PC-9 (cell line): Measurements from ENCODE around the gene NQO2. TPM values are rescaled to one million over a fixed set of nuclear protein-coding genes. Genes with fewer than 3 reads are reported as not detected.

Experiments
- BruUV-seq: library from RNA; stranded (reverse); fragments of 400-500 nt; replicated peaks from 2 replicates; lab custom pipeline; 2021; lab: Mats Ljungman, UMichigan
- CTCF ChIA-PET: fragments of 300-600 bp; sonication (Branson Sonifier 250); formaldehyde crosslinking; loops from one replicate; lab custom pipeline; 2022; ENCODE audit warnings: antibody characterized with exemption; lab: Charles Lee
- POLR2A ChIA-PET: fragments of 300-600 bp; sonication (Branson Sonifier 250); formaldehyde crosslinking; loops from one replicate; lab custom pipeline; 2022; ENCODE audit warnings: antibody characterized with exemption; ENCODE audit not compliant: unreplicated experiment; lab: Charles Lee
- DNase-seq, 2 experiments: peaks; one replicate each; pipeline versions ENCODE4 v3.0.0 to v3.0.0-alpha.2; 2015 to 2022; ENCODE audit warnings: mixed read lengths in 1 of 2
- H2AFZ ChIP-seq: fragments of 200-600 bp; sonication (generic); 2 replicates; pipeline ENCODE4 v1.8.1; 2017; ENCODE audit warnings: antibody characterized with exemption
- H3F3A ChIP-seq: fragments of 200-600 bp; sonication (generic); 2 replicates; pipeline ENCODE4 v1.8.1; 2017; ENCODE audit warnings: antibody characterized with exemption, mild to moderate bottlenecking, low read depth; ENCODE audit not compliant: insufficient read depth
- H3K27ac ChIP-seq: fragments of 200-600 bp; sonication (generic); 2 replicates; pipeline ENCODE4 v1.6.1; 2016; ENCODE audit warnings: mixed run types
- H3K27me3 ChIP-seq: fragments of 200-600 bp; sonication (generic); 2 replicates; pipeline ENCODE4 v1.6.1; 2016; ENCODE audit warnings: low read depth, mixed run types; ENCODE audit not compliant: insufficient read depth
- H3K36me3 ChIP-seq: fragments of 200-600 bp; sonication (generic); 2 replicates; pipeline ENCODE4 v1.6.1; 2016; ENCODE audit warnings: low read depth, mixed run types
- H3K4me1 ChIP-seq: fragments of 200-600 bp; sonication (generic); replicated peaks from 2 replicates; pipeline ENCODE4 v1.6.1; 2016; ENCODE audit warnings: mixed run types; ENCODE audit not compliant: insufficient read depth
- H3K4me2 ChIP-seq: fragments of 200-600 bp; sonication (generic); 2 replicates; pipeline ENCODE4 v1.6.1; 2017; ENCODE audit warnings: mixed run types
- H3K4me3 ChIP-seq: fragments of 200-600 bp; sonication (generic); 2 replicates; pipeline ENCODE4 v1.6.1; 2016; ENCODE audit warnings: mixed run types
- H3K79me2 ChIP-seq: fragments of 200-600 bp; sonication (generic); 2 replicates; pipeline ENCODE4 v1.6.1; 2017; ENCODE audit warnings: low read depth, mixed run types
- H3K9me2 ChIP-seq: fragments of 200-600 bp; sonication (generic); 2 replicates; pipeline ENCODE4 v1.8.1; 2017; ENCODE audit warnings: mild to moderate bottlenecking; ENCODE audit not compliant: insufficient read depth
- H3K9me3 ChIP-seq: fragments of 200-600 bp; sonication (generic); 2 replicates; pipeline ENCODE4 v1.8.1; 2016; ENCODE audit warnings: low read depth; ENCODE audit not compliant: insufficient read depth
- H4K20me1 ChIP-seq: fragments of 200-600 bp; sonication (generic); 2 replicates; pipeline ENCODE4 v1.8.1; 2017; ENCODE audit not compliant: insufficient read depth
- EZH2 ChIP-seq: fragments of 200-600 bp; sonication (generic); IDR thresholded peaks from 2 replicates; pipeline ENCODE4 v1.8.0; 2017; ENCODE audit warnings: antibody characterized with exemption, low read depth
- intact Hi-C: fragments of 100-400 bp; cut with micrococcal nuclease; formaldehyde crosslinking; loops from one replicate; pipeline ENCODE4 v1.10.0; 2022; ENCODE audit not compliant: unreplicated experiment
- total RNA-seq: library from RNA; stranded (reverse); gene quantifications from 2 replicates; pipeline ENCODE4 v1.2.3, GENCODE V29; 2021
- TF ChIP-seq, protein P1 (sequence below): fragments of 200-600 bp; sonication (generic); conservative IDR thresholded peaks from 2 replicates; pipeline ENCODE4 v1.6.1; 2017; ENCODE audit warnings: mixed run types, antibody characterized with exemption, mild to moderate bottlenecking, moderate library complexity

NQO2 gene
- total RNA-seq, 1 experiment from 2014 or later, result 82.9 TPM

DNA sequence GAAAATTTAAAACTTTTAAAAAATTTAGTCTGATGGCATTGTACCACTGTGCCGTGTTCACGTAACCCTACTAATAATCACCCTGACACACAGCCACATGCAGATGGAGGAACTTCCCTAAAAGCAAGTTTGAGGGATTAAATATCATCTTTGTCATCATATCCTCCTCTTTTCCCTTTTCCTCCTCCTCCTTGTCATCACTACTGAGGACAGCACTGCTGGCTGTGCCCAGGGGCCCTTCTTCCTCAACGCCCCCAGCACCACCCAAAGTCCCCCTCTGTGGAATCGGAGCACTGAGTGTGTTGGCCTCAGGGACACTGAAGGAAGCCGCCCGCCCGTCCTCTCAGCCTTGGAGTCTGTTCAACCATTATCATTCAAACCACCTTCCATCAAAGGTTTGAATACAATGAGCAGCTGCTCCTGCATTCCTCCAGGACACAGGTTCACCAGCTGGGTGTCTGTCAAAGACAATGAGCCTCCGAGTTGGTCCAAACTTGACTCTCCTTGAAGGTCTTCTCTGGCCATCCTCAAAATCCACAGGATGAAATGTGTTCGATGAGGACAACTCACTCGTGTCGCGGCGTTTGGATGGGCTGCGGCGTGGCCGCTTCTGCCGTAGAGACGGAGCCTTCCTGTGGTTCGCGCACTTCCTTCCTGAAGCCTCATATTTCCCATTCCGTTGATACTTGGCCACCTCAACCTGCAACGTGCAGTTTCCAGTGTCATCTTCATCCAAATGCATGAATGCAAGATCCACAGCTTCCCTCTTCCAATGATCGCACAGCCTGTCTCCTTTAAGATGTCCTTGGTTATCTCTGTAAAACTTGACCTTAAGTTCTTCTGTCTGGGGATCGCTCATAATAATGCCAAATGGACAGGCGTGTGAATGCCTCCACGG, 23.3 kb downstream of the NQO2 start:
- no peak for DNase-seq
- H2AFZ ChIP-seq, result peak overlapping the region; percentile 81

DNA sequence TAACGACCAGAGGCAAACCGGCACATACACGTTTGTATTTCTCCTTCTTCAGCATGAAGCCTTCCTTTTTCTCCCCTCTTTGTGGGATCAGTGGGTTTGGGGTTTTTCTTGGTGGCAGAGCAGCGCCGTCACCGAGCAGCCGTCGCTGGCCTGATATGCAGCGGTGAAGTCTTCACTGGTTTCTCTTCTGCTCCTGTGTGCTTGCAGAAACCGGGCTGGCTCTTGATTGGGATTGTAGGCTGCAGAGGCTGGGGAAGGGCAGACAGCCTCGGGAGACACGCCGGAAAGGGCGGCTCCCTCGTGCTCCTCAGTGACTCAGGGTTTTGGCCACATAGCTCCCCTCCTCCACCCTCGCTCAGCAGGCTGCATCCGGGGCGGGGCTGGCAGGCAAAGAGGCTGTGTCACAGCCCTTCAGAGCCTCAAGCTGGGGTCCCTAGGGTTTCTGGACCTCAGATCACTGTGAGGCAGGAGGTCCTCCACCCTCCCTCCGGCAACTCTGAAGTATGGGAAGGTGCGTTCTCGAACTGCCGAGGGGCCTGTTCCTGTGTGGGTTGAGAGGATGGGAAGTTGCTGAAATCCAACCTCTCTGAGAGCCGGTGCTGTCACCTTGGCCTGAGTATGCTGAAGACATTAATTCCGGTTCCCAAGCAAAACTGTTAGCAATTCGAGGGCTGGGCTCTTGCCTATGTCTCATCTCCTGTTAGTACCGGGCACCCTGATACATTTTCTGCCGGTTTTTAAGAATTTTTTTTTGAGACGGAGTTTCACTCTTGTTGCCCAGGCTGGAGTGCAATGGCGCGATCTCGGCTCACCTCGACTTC, 24.2 kb downstream of the NQO2 start:
- CTCF ChIA-PET, result interaction anchor here (1.7 kb wide), 1 partner anchor 22 kb away, joined by 9 read pairs; no protein-coding TSS in a partner anchor
- no peaks in the 10 kb centered on the region for H3K9me3 ChIP-seq
- no peaks in the 10 kb centered on the region for H3K36me3 ChIP-seq
- BruUV-seq, result TSS peak; percentile 90
- H3F3A ChIP-seq, result peaks cover 13% of the 10 kb centered on the region; the same call in 1 of the 2 replicates
- intact Hi-C loops, result loop anchor here (1.0 to 2.0 kb wide), 3 partner anchors 23 to 37 kb away; no protein-coding TSS in a partner anchor
- no peaks in the 10 kb centered on the region for H3K9me2 ChIP-seq
- H4K20me1 ChIP-seq, result no peaks in the 10 kb centered on the region
- peak overlapping the region; percentile 97 for H3K4me2 ChIP-seq
- H3K27ac ChIP-seq, result peak overlapping the region; percentile 94
- H2AFZ ChIP-seq, result peak overlapping the region; percentile 81
- POLR2A ChIA-PET, result interaction anchor here (0.7 kb wide), 2 partner anchors 146 to 748 kb away, joined by 3 to 4 read pairs; no protein-coding TSS in a partner anchor
- H3K4me3 ChIP-seq, result peak overlapping the region; percentile 89
- peaks cover 10% of the 10 kb centered on the region for H3K79me2 ChIP-seq
- DNase-seq, result peak; percentile 76 to 91
- no peak for TF ChIP-seq EZH2
- TF ChIP-seq, protein P1, sequence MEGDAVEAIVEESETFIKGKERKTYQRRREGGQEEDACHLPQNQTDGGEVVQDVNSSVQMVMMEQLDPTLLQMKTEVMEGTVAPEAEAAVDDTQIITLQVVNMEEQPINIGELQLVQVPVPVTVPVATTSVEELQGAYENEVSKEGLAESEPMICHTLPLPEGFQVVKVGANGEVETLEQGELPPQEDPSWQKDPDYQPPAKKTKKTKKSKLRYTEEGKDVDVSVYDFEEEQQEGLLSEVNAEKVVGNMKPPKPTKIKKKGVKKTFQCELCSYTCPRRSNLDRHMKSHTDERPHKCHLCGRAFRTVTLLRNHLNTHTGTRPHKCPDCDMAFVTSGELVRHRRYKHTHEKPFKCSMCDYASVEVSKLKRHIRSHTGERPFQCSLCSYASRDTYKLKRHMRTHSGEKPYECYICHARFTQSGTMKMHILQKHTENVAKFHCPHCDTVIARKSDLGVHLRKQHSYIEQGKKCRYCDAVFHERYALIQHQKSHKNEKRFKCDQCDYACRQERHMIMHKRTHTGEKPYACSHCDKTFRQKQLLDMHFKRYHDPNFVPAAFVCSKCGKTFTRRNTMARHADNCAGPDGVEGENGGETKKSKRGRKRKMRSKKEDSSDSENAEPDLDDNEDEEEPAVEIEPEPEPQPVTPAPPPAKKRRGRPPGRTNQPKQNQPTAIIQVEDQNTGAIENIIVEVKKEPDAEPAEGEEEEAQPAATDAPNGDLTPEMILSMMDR, result no peak
- peaks cover 16% of the 10 kb centered on the region for H3K4me1 ChIP-seq
- no peaks in the 10 kb centered on the region for H3K27me3 ChIP-seq

More for the DNA sequence above, 23.3 kb downstream of the NQO2 start:
- Histone ChIP-seq H3K27me3 (no peaks in the 10 kb centered on the region), H3K79me2 (peaks cover 10% of the 10 kb centered on the region), H3K9me2 (no peaks in the 10 kb centered on the region), H3K27ac (peak overlapping the region; percentile 94), H3K4me3 (peak overlapping the region; percentile 89), H3K36me3 (no peaks in the 10 kb centered on the region), H3F3A (peaks cover 13% of the 10 kb centered on the region; the same call in 1 of the 2 replicates), H3K4me1 (peaks cover 16% of the 10 kb centered on the region), H4K20me1 (no peaks in the 10 kb centered on the region), H3K9me3 (no peaks in the 10 kb centered on the region), H3K4me2 (peak overlapping the region; percentile 97)
- CTCF ChIA-PET, result interaction anchor here (1.7 kb wide), 1 partner anchor 21 kb away, joined by 9 read pairs; no protein-coding TSS in a partner anchor
- POLR2A ChIA-PET, result interaction anchor here (0.7 kb wide), 1 partner anchor 749 kb away, joined by 3 read pairs; no protein-coding TSS in a partner anchor
- intact Hi-C loops, result loop anchor here (1.0 to 2.0 kb wide), 3 partner anchors 22 to 38 kb away; no protein-coding TSS in a partner anchor
- TF ChIP-seq, protein P1, result no peak
- no peak for TF ChIP-seq EZH2
- TSS peak; percentile 76 for BruUV-seq
